GM23248 (cell line): ENCODE results near the gene TMEM129.

ENCODE experiments used
- EZH2 ChIP-seq: fragments of 200-600 bp; sonication (generic); IDR thresholded peaks from 2 replicates; pipeline ENCODE4 v1.6.1; 2018; ENCODE audit warnings: antibody characterized with exemption, mild to moderate bottlenecking; ENCODE audit not compliant: insufficient read depth, poor library complexity, severe bottlenecking
- EZH2phosphoT487 ChIP-seq: fragments of 200-600 bp; sonication (generic); IDR thresholded peaks from 2 replicates; pipeline ENCODE4 v1.6.1; 2018; ENCODE audit warnings: antibody characterized with exemption, moderate library complexity, mild to moderate bottlenecking, low read depth; ENCODE audit not compliant: insufficient read depth

DNA sequence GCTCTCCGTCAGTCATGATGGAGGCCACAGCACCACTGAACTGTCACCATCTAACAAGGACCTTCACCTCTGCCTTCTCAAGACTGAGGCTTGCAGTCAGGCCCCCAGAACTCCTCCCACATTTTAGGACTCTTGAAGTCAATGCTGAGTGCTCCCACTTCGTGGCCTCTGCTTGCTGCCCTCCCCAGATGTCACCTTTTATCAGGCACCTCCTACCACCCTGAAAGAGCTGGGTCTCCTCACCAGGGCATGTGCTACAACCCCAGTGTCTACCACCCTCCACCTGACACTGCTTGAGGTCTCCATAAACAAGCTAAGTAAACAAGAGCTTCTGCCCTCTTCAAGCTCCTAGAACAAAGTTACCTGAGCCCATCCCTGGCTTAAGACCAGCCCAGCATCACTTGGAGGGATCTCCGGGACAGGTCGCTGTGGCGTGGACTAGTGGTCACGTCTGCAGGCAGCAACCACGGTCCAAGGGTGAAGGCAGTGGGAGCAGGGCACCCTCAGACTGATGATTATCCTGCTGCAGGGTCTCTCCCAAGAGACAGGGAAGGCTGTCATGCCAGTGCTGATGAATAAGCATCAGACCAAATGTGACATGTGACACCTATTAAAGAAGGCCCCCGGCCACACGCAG, 29.3 kb downstream of the TMEM129 start:
- TF ChIP-seq EZH2phosphoT487 (no peak), EZH2 (no peak)
